SK-N-SH (cell line): Measurements from ENCODE around the gene PHF23. TPM values are rescaled to one million over a fixed set of nuclear protein-coding genes. Genes with fewer than 3 reads are reported as not detected.

ENCODE experiments used
- CTCF ChIA-PET: fragments of 300-600, 350-600 bp; formaldehyde crosslinking; extraction: SDS; loops from one replicate; lab custom pipeline; 2021; lab: Yijun Ruan, JAX
- POLR2A ChIA-PET: fragments of 350-600 bp; sonication (Branson Sonifier 250); formaldehyde crosslinking; extraction: SDS; loops from one replicate; lab custom pipeline; 2020; ENCODE audit warnings: antibody characterized with exemption, inconsistent platforms; lab: Yijun Ruan, JAX
- DNase-seq: peaks from one replicate; pipeline ENCODE4 v3.0.0; 2012
- H2AFZ ChIP-seq: fragments of 200-600 bp; sonication (generic); 2 replicates; pipeline ENCODE4 v1.8.1; 2016; ENCODE audit warnings: antibody characterized with exemption, mild to moderate bottlenecking, low read depth
- H3F3A ChIP-seq: fragments of 200-600 bp; sonication (generic); replicated peaks from 2 replicates; pipeline ENCODE3; 2016; ENCODE audit warnings: antibody characterized with exemption, mild to moderate bottlenecking; ENCODE audit not compliant: insufficient read depth
- H3K27ac ChIP-seq, 2 experiments: fragments of 200-500 bp in 1 of 2; fragments of 200-600 bp in 1 of 2; sonication (Bioruptor generic) in 1 of 2; sonication (generic), shearing (Covaris generic) in 1 of 2; 2 replicates each; pipeline versions ENCODE4 v1.5.1 to v1.6.1; 2014 to 2016; ENCODE audit warnings: low read depth in 2 of 2, inconsistent platforms in 1 of 2, low read length in 1 of 2, mild to moderate bottlenecking in 1 of 2, mixed read lengths in 1 of 2
- H3K27me3 ChIP-seq: fragments of 200-600 bp; sonication (generic), shearing (Covaris generic); 2 replicates; pipeline ENCODE4 v1.6.1; 2016; ENCODE audit warnings: mixed run types; ENCODE audit not compliant: insufficient read depth
- H3K36me3 ChIP-seq, 2 experiments: fragments of 200-500 bp in 1 of 2; fragments of 200-600 bp in 1 of 2; sonication (Bioruptor generic) in 1 of 2; sonication (generic) in 1 of 2; replicated peaks in 1 of 2; 2 replicates each; pipeline versions ENCODE3 to v1.5.1; 2014 to 2016; ENCODE audit warnings: low read length in 1 of 2, mild to moderate bottlenecking in 1 of 2; ENCODE audit not compliant: insufficient read depth in 2 of 2, control insufficient read depth in 1 of 2
- H3K4me1 ChIP-seq, 2 experiments: fragments of 200-500 bp in 1 of 2; fragments of 200-600 bp in 1 of 2; sonication (Bioruptor generic) in 1 of 2; sonication (generic), shearing (Covaris generic) in 1 of 2; 2 replicates each; pipeline versions ENCODE4 v1.5.1 to v1.6.1; 2014 to 2016; ENCODE audit warnings: low read depth in 1 of 2, low read length in 1 of 2, mixed run types in 1 of 2; ENCODE audit not compliant: insufficient read depth in 2 of 2, control insufficient read depth in 1 of 2
- H3K4me2 ChIP-seq: fragments of 200-600 bp; sonication (generic), shearing (Covaris generic); 2 replicates; pipeline ENCODE4 v1.6.1; 2017; ENCODE audit warnings: mixed run types
- H3K4me3 ChIP-seq, 2 experiments: fragments of 200-500 bp in 1 of 2; fragments of 200-600 bp in 1 of 2; sonication (Bioruptor generic) in 1 of 2; sonication (generic), shearing (Covaris generic) in 1 of 2; 2 replicates each; pipeline versions ENCODE4 v1.5.1 to v1.8.1; 2014 to 2016; ENCODE audit warnings: low read depth in 2 of 2, inconsistent platforms in 1 of 2, low read length in 1 of 2, mild to moderate bottlenecking in 1 of 2, mixed read lengths in 1 of 2, moderate library complexity in 1 of 2
- H3K79me2 ChIP-seq: fragments of 200-600 bp; sonication (generic); 2 replicates; pipeline ENCODE4 v1.8.1; 2017; ENCODE audit warnings: mild to moderate bottlenecking; ENCODE audit not compliant: insufficient read depth
- H3K9ac ChIP-seq: fragments of 200-600 bp; sonication (generic); 2 replicates; pipeline ENCODE4 v1.6.1; 2017; ENCODE audit warnings: mixed run types
- H3K9me2 ChIP-seq: fragments of 200-600 bp; sonication (generic); 2 replicates; pipeline ENCODE4 v1.6.1; 2017; ENCODE audit warnings: mixed run types
- H3K9me3 ChIP-seq: fragments of 200-600 bp; sonication (generic); 2 replicates; pipeline ENCODE4 v1.6.1; 2017; ENCODE audit warnings: mixed run types, mild to moderate bottlenecking, moderate library complexity
- H4K20me1 ChIP-seq: fragments of 200-600 bp; sonication (generic); 2 replicates; pipeline ENCODE4 v1.6.1; 2017; ENCODE audit warnings: mild to moderate bottlenecking, mixed run types; ENCODE audit not compliant: insufficient read depth
- CHD2 ChIP-seq: fragments of 150-350 bp; IDR thresholded peaks from 2 replicates; pipeline ENCODE4 v1.6.1; 2018; ENCODE audit warnings: low read length; ENCODE audit not compliant: partially characterized antibody
- CTCF ChIP-seq: fragments of 200-600 bp; sonication (generic); IDR thresholded peaks from 2 replicates; pipeline ENCODE4 v1.6.1; 2017; ENCODE audit warnings: antibody characterized with exemption, mild to moderate bottlenecking, moderate library complexity
- EP300 ChIP-seq, 2 experiments: IDR thresholded peaks; 2 replicates each; pipeline versions ENCODE4 v1.4.0 to v1.6.1; 2012; ENCODE audit warnings: borderline replicate concordance in 1 of 2, low read depth in 1 of 2, low read length in 1 of 2
- FOSL2 ChIP-seq: IDR thresholded peaks from 2 replicates; pipeline ENCODE4 v1.4.0; 2012; ENCODE audit warnings: low read depth, mild to moderate bottlenecking, moderate library complexity, borderline replicate concordance
- GABPA ChIP-seq: IDR thresholded peaks from 2 replicates; pipeline ENCODE4 v1.4.0; 2012; ENCODE audit warnings: low read depth, mild to moderate bottlenecking
- IRF3 ChIP-seq: fragments of 150-350 bp; IDR thresholded peaks from 2 replicates; pipeline ENCODE4 v1.6.1; 2016; ENCODE audit warnings: mild to moderate bottlenecking, low read depth, low read length
- JUND ChIP-seq: IDR thresholded peaks from 2 replicates; pipeline ENCODE4 v1.4.0; 2012
- MAX ChIP-seq: IDR thresholded peaks from 2 replicates; pipeline ENCODE4 v1.4.0; 2012; ENCODE audit warnings: low read depth
- MEF2A ChIP-seq: IDR thresholded peaks from 2 replicates; pipeline ENCODE4 v1.4.0; 2012; ENCODE audit warnings: low read depth, borderline replicate concordance
- NFIC ChIP-seq: IDR thresholded peaks from 2 replicates; pipeline ENCODE4 v1.4.0; 2012; ENCODE audit warnings: borderline replicate concordance
- PBX3 ChIP-seq: IDR thresholded peaks from 2 replicates; pipeline ENCODE4; 2012
- RCOR1 ChIP-seq: fragments of 150-350 bp; IDR thresholded peaks from 2 replicates; pipeline ENCODE4 v1.6.1; 2017; ENCODE audit warnings: antibody characterized with exemption, low read length
- SMC3 ChIP-seq: IDR thresholded peaks from 2 replicates; pipeline ENCODE4 v1.6.1; 2012; ENCODE audit warnings: low read depth, low read length, improper control_type of control experiment
- TAF1 ChIP-seq: IDR thresholded peaks from 2 replicates; pipeline ENCODE4 v1.6.1; 2012; ENCODE audit warnings: low read depth, mild to moderate bottlenecking, low read length, moderate library complexity, borderline replicate concordance
- USF1 ChIP-seq: IDR thresholded peaks from 2 replicates; pipeline ENCODE4 v1.4.0; 2012; ENCODE audit warnings: low read depth, borderline replicate concordance
- YY1 ChIP-seq: IDR thresholded peaks from 2 replicates; pipeline ENCODE4 v1.4.0; 2012; ENCODE audit warnings: low read depth, mild to moderate bottlenecking
- ZBTB33 ChIP-seq: IDR thresholded peaks from 2 replicates; pipeline ENCODE4 v1.4.0; 2012; ENCODE audit warnings: low read depth, borderline replicate concordance
- WGBS: methylation state at CpG from one replicate; pipeline ENCODE4 v1.1.6; 2017; ENCODE audit warnings: low lambda C conversion rate; 5-methylcytosine and 5-hydroxymethylcytosine counted together
- polyA plus RNA-seq, 3 experiments: library from polyadenylated mRNA; depleted of rRNA; stranded (reverse); fragments of >200 nt; gene quantifications; 2 replicates each; pipeline ENCODE4 v1.2.3, GENCODE V29; 2012

Gene PHF23
- polyA plus RNA-seq, 1 of the 3 experiments (the other 2 are of a cell fraction), result 53.3 TPM

- WGBS, result 62% methylated on average over 19 of the region's 54 CpGs
- Histone ChIP-seq H3K79me2 (no peaks in the 10 kb centered on the region), H3K9me2 (no peaks in the 10 kb centered on the region), H2AFZ (no peak overlapping the region), H4K20me1 (no peaks in the 10 kb centered on the region), H3K27me3 (no peaks in the 10 kb centered on the region), H3K4me2 (no peak overlapping the region), H3K36me3 (peaks cover 6 to 22% of the 10 kb centered on the region in 2 experiments), H3K4me1 (peaks cover 0 to 6% of the 10 kb centered on the region in 2 experiments; a peak in 2 of 4 replicates), H3K27ac (no peak overlapping the region), H3K4me3 (peak overlapping the region in 1 of 2 experiments; percentile 7; a peak in 1 of 4 replicates), H3K9ac (no peak overlapping the region), H3K9me3 (no peaks in the 10 kb centered on the region), H3F3A (peaks cover 37% of the 10 kb centered on the region)
- CTCF ChIA-PET, result interaction anchor here (0.8 to 1.9 kb wide), 4 partner anchors 19 to 36 kb away, joined by 3 to 13 read pairs (median 6); partner anchors contain the start of gene SLC2A4
- POLR2A ChIA-PET, result no interaction called here
- DNase-seq, result no peak
- TF ChIP-seq SMC3 (no peak), NFIC (no peak), PBX3 (no peak), YY1 (no peak), JUND (no peak), TAF1 (no peak), USF1 (no peak), FOSL2 (no peak), EP300 (IDR thresholded peaks at IDR 0.05; ENCODE audit: borderline replicate concordance in 1 of 2, low read depth in 1 of 2, low read length in 1 of 2) (no peak), GABPA (no peak), IRF3 (no peak), ZBTB33 (no peak), CTCF (no peak), CHD2 (no peak), MEF2A (no peak), RCOR1 (no peak), MAX (no peak)
Measured at GRCh38 chr17:7260651-7261378, 21.6 kb upstream of the PHF23 start.
